CD4-positive, CD25-positive, alpha-beta regulatory T cell (primary cell): ENCODE results near the gene GABRB2. TPM values are rescaled to one million over a fixed set of nuclear protein-coding genes. Genes with fewer than 3 reads are reported as not detected.

Experiments used
- ATAC-seq, 2 donors: fragments of 150-1000 bp; cut with Tn5 transposase; one replicate each; pipeline ENCODE4 v1.10.0; 2021; ENCODE audit warnings: low read depth in 2 of 2, moderate number of reproducible peaks in 2 of 2, moderate library complexity in 1 of 2
- DNase-seq, 3 donors: peaks; one replicate each; pipeline versions ENCODE4 v3.0.0 to v3.0.0-alpha.2; 2012 to 2022; ENCODE audit warnings: mixed read lengths in 1 of 3
- H3K27ac ChIP-seq: one replicate; pipeline ENCODE4 v1.7.0; 2013; ENCODE audit warnings: mild to moderate bottlenecking, low read length; ENCODE audit not compliant: insufficient read depth, poor library complexity, severe bottlenecking
- H3K27me3 ChIP-seq: one replicate; pipeline ENCODE4 v1.7.0; 2013; ENCODE audit warnings: low read length; ENCODE audit not compliant: control insufficient read depth, insufficient read depth
- H3K36me3 ChIP-seq: one replicate; pipeline ENCODE4 v1.7.0; 2013; ENCODE audit warnings: mild to moderate bottlenecking, low read length, moderate library complexity; ENCODE audit not compliant: control insufficient read depth, insufficient read depth
- H3K4me1 ChIP-seq: 2 replicates; pipeline ENCODE4 v1.7.0; 2013; ENCODE audit warnings: mild to moderate bottlenecking, low read length; ENCODE audit not compliant: insufficient read depth, control insufficient read depth, poor library complexity, severe bottlenecking
- H3K4me3 ChIP-seq: one replicate; pipeline ENCODE4 v1.7.0; 2013; ENCODE audit warnings: low read depth, mild to moderate bottlenecking, low read length, moderate library complexity
- H3K9me3 ChIP-seq, 2 experiments: 1 replicate in 1 of 2; 2 replicates in 1 of 2; pipeline ENCODE4 v1.7.0; 2013; ENCODE audit warnings: low read length in 2 of 2, mild to moderate bottlenecking in 1 of 2, moderate library complexity in 1 of 2; ENCODE audit not compliant: control insufficient read depth in 2 of 2
- H3K27ac Mint-ChIP-seq, 3 donors: one replicate each; pipeline ENCODE4 v1.8.0; 2020 to 2022; ENCODE audit warnings: mild to moderate bottlenecking in 3 of 3, mixed read lengths in 3 of 3, moderate library complexity in 2 of 3
- H3K27me3 Mint-ChIP-seq: one replicate; pipeline ENCODE4 v1.8.0; 2022; ENCODE audit warnings: mild to moderate bottlenecking, mixed read lengths
- H3K36me3 Mint-ChIP-seq: one replicate; pipeline ENCODE4 v1.8.0; 2020; ENCODE audit warnings: mixed read lengths
- H3K4me1 Mint-ChIP-seq, 4 donors: one replicate each; pipeline ENCODE4 v1.8.0; 2020 to 2022; ENCODE audit warnings: mixed read lengths in 4 of 4, mild to moderate bottlenecking in 1 of 4
- H3K4me3 Mint-ChIP-seq, 4 donors: one replicate each; pipeline ENCODE4 v1.8.0; 2020 to 2022; ENCODE audit warnings: mild to moderate bottlenecking in 4 of 4, mixed read lengths in 4 of 4, moderate library complexity in 3 of 4
- H3K9me3 Mint-ChIP-seq, 7 donors: one replicate each; pipeline ENCODE4 v1.8.0; 2020 to 2022; ENCODE audit warnings: mixed read lengths in 7 of 7, mild to moderate bottlenecking in 3 of 7, moderate library complexity in 2 of 7
- polyA plus RNA-seq, 4 donors: library from polyadenylated mRNA; unstranded; fragments of 300-500 nt; fragmentation: Illumina TruSeq; gene quantifications; one replicate each; pipeline ENCODE4 v1.2.3, GENCODE V29; 2021
- total RNA-seq: library from RNA; stranded (reverse); gene quantifications from one replicate; pipeline ENCODE4 v1.2.3, GENCODE V29; 2022

Gene GABRB2
- total and polyA plus RNA-seq, 5 donors from 2014 or later = not detected

GRCh38 chr5:161420521-161420920, 126.0 kb downstream of the GABRB2 start:
- Histone ChIP-seq H3K27me3 (no peaks in the 10 kb centered on the region), H3K4me3 (no peak overlapping the region), H3K4me1 (no peaks in the 10 kb centered on the region), H3K36me3 (no peaks in the 10 kb centered on the region), H3K27ac (no peak overlapping the region), H3K9me3 (no peaks in the 10 kb centered on the region)
- no peak overlapping the region for H3K27ac Mint-ChIP-seq
- H3K27me3 Mint-ChIP-seq = no peaks in the 10 kb centered on the region
- DNase-seq (no peak), ATAC-seq (no peak)
- H3K4me1 Mint-ChIP-seq = no peaks in the 10 kb centered on the region
- H3K4me3 Mint-ChIP-seq = no peak overlapping the region
- H3K9me3 Mint-ChIP-seq = peaks cover 0 to 2% (median 0%) of the 10 kb centered on the region in 7 donors
- no peaks in the 10 kb centered on the region for H3K36me3 Mint-ChIP-seq

- no peak overlapping the region for H3K27ac ChIP-seq
- H3K4me3 Mint-ChIP-seq = no peak overlapping the region
- no peaks in the 10 kb centered on the region for H3K36me3 Mint-ChIP-seq
- no peaks in the 10 kb centered on the region for H3K4me1 ChIP-seq
- H3K27ac Mint-ChIP-seq = no peak overlapping the region
- H3K9me3 ChIP-seq = no peaks in the 10 kb centered on the region
- DNase-seq = no peak
- no peak overlapping the region for H3K4me3 ChIP-seq
- H3K27me3 Mint-ChIP-seq = no peaks in the 10 kb centered on the region
- no peak for ATAC-seq
- H3K4me1 Mint-ChIP-seq = no peaks in the 10 kb centered on the region
- no peaks in the 10 kb centered on the region for H3K36me3 ChIP-seq
- H3K9me3 Mint-ChIP-seq = peaks cover 0 to 2% (median 0%) of the 10 kb centered on the region in 7 donors
- no peaks in the 10 kb centered on the region for H3K27me3 ChIP-seq
These were observed 131.6 kb downstream of the GABRB2 start for GRCh38 chr5:161414896-161415295.

GRCh38 chr5:161414037-161414436, 132.5 kb downstream of the GABRB2 start:
- Mint-ChIP-seq H3K9me3 (peaks cover 0 to 2% (median 0%) of the 10 kb centered on the region in 7 donors), H3K36me3 (no peaks in the 10 kb centered on the region), H3K27ac (no peak overlapping the region), H3K27me3 (no peaks in the 10 kb centered on the region), H3K4me1 (no peaks in the 10 kb centered on the region), H3K4me3 (no peak overlapping the region)
- DNase-seq = no peak
- Histone ChIP-seq H3K27me3 (no peaks in the 10 kb centered on the region), H3K4me3 (no peak overlapping the region), H3K9me3 (no peaks in the 10 kb centered on the region), H3K27ac (no peak overlapping the region), H3K4me1 (no peaks in the 10 kb centered on the region), H3K36me3 (no peaks in the 10 kb centered on the region)
- no peak for ATAC-seq

- Mint-ChIP-seq H3K27me3 (no peaks in the 10 kb centered on the region), H3K36me3 (no peaks in the 10 kb centered on the region), H3K9me3 (no peaks in the 10 kb centered on the region), H3K4me1 (no peaks in the 10 kb centered on the region), H3K4me3 (no peak overlapping the region), H3K27ac (no peak overlapping the region)
- H3K4me3 ChIP-seq = no peak overlapping the region
- no peak overlapping the region for H3K27ac ChIP-seq
- no peaks in the 10 kb centered on the region for H3K36me3 ChIP-seq
- ATAC-seq = no peak
- H3K27me3 ChIP-seq = no peaks in the 10 kb centered on the region
- no peaks in the 10 kb centered on the region for H3K9me3 ChIP-seq
- no peaks in the 10 kb centered on the region for H3K4me1 ChIP-seq
- no peak for DNase-seq
These were observed 133.7 kb downstream of the GABRB2 start for GRCh38 chr5:161412792-161413191.

- no peaks in the 10 kb centered on the region for H3K4me1 ChIP-seq
- Mint-ChIP-seq H3K4me3 (no peak overlapping the region), H3K27ac (no peak overlapping the region), H3K27me3 (no peaks in the 10 kb centered on the region), H3K36me3 (no peaks in the 10 kb centered on the region), H3K9me3 (no peaks in the 10 kb centered on the region), H3K4me1 (no peaks in the 10 kb centered on the region)
- no peak overlapping the region for H3K4me3 ChIP-seq
- no peaks in the 10 kb centered on the region for H3K36me3 ChIP-seq
- ATAC-seq (no peak), DNase-seq (no peak)
- H3K9me3 ChIP-seq = no peaks in the 10 kb centered on the region
- H3K27ac ChIP-seq = no peak overlapping the region
- H3K27me3 ChIP-seq = no peaks in the 10 kb centered on the region
These were observed 135.4 kb downstream of the GABRB2 start for GRCh38 chr5:161411156-161411555.

GRCh38 chr5:161410640-161411039, 135.9 kb downstream of the GABRB2 start:
- Mint-ChIP-seq H3K36me3 (no peaks in the 10 kb centered on the region), H3K9me3 (no peaks in the 10 kb centered on the region), H3K27me3 (no peaks in the 10 kb centered on the region), H3K4me1 (no peaks in the 10 kb centered on the region), H3K4me3 (no peak overlapping the region), H3K27ac (peak overlapping the region in 1 of 3 donors; percentile 46)
- no peaks in the 10 kb centered on the region for H3K27me3 ChIP-seq
- H3K9me3 ChIP-seq = no peaks in the 10 kb centered on the region
- H3K36me3 ChIP-seq = no peaks in the 10 kb centered on the region
- DNase-seq (no peak), ATAC-seq (no peak)
- no peaks in the 10 kb centered on the region for H3K4me1 ChIP-seq
- no peak overlapping the region for H3K4me3 ChIP-seq
- no peak overlapping the region for H3K27ac ChIP-seq

GRCh38 chr5:161409471-161409870, 137.1 kb downstream of the GABRB2 start:
- H3K36me3 ChIP-seq = no peaks in the 10 kb centered on the region
- Mint-ChIP-seq H3K4me3 (no peak overlapping the region), H3K27me3 (no peaks in the 10 kb centered on the region), H3K4me1 (no peaks in the 10 kb centered on the region), H3K36me3 (no peaks in the 10 kb centered on the region), H3K9me3 (no peaks in the 10 kb centered on the region), H3K27ac (no peak overlapping the region)
- DNase-seq (no peak), ATAC-seq (no peak)
- H3K27ac ChIP-seq = no peak overlapping the region
- no peaks in the 10 kb centered on the region for H3K4me1 ChIP-seq
- no peaks in the 10 kb centered on the region for H3K9me3 ChIP-seq
- H3K4me3 ChIP-seq = no peak overlapping the region
- no peaks in the 10 kb centered on the region for H3K27me3 ChIP-seq

- Histone ChIP-seq H3K27me3 (no peaks in the 10 kb centered on the region), H3K27ac (no peak overlapping the region), H3K36me3 (no peaks in the 10 kb centered on the region), H3K4me3 (no peak overlapping the region), H3K9me3 (no peaks in the 10 kb centered on the region), H3K4me1 (no peaks in the 10 kb centered on the region)
- no peak for DNase-seq
- Mint-ChIP-seq H3K4me1 (no peaks in the 10 kb centered on the region), H3K27ac (no peak overlapping the region), H3K4me3 (no peak overlapping the region), H3K9me3 (no peaks in the 10 kb centered on the region), H3K36me3 (no peaks in the 10 kb centered on the region), H3K27me3 (no peaks in the 10 kb centered on the region)
- ATAC-seq = no peak
These were observed 139.6 kb downstream of the GABRB2 start for GRCh38 chr5:161406880-161407279.
